ENCODE measurements around the gene DDX25.

DNA sequence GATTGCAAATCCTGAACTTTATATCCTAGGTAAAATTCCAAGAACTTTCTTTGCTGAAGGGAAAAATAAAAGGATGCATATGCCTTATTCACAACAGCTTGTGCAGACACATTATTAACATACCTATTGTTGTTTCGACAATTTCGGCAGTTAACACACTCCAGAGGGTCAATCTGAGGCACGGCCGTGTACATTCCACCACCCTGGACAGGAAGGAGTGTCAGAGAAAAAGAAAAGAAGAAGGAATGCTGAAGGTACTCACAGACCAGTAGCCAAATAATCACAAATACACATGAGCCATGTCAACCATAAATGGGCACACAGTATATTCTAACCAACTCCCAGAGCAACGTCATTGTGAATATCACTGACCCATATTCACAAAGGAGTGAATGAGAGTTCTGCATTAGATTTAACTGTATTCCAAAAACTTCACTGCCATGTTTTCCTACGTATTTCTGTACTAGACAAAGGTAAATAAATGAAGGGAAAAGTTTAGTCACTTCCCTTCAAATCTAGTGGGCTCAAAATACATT is 73.9 kb downstream of the DDX25 start:
- TF ChIP-seq, protein P1, sequence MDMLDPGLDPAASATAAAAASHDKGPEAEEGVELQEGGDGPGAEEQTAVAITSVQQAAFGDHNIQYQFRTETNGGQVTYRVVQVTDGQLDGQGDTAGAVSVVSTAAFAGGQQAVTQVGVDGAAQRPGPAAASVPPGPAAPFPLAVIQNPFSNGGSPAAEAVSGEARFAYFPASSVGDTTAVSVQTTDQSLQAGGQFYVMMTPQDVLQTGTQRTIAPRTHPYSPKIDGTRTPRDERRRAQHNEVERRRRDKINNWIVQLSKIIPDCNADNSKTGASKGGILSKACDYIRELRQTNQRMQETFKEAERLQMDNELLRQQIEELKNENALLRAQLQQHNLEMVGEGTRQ (IDR thresholded peaks at IDR 0.05; ENCODE audit: low read depth, low read length): no peak
- TF ChIP-seq, protein P2, sequence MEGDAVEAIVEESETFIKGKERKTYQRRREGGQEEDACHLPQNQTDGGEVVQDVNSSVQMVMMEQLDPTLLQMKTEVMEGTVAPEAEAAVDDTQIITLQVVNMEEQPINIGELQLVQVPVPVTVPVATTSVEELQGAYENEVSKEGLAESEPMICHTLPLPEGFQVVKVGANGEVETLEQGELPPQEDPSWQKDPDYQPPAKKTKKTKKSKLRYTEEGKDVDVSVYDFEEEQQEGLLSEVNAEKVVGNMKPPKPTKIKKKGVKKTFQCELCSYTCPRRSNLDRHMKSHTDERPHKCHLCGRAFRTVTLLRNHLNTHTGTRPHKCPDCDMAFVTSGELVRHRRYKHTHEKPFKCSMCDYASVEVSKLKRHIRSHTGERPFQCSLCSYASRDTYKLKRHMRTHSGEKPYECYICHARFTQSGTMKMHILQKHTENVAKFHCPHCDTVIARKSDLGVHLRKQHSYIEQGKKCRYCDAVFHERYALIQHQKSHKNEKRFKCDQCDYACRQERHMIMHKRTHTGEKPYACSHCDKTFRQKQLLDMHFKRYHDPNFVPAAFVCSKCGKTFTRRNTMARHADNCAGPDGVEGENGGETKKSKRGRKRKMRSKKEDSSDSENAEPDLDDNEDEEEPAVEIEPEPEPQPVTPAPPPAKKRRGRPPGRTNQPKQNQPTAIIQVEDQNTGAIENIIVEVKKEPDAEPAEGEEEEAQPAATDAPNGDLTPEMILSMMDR (conservative IDR thresholded peaks at IDR 0.05; ENCODE audit: low read depth, low read length): no peak
- TF ChIP-seq POLR2A (IDR thresholded peaks at IDR 0.05; ENCODE audit: low read depth, low read length) (no peak), RFX5 (IDR thresholded peaks at IDR 0.05; ENCODE audit: low read depth, low read length) (no peak), MXI1 (IDR thresholded peaks at IDR 0.05; ENCODE audit: borderline replicate concordance, low read depth, low read length) (no peak), MAFK (IDR thresholded peaks at IDR 0.05; ENCODE audit: low read depth, low read length) (no peak), RCOR1 (IDR thresholded peaks at IDR 0.05; ENCODE audit: insufficient replicate concordance, low read length) (no peak), CEBPB (IDR thresholded peaks at IDR 0.05; ENCODE audit: low read depth, low read length) (no peak)
- TF ChIP-seq, protein P3, sequence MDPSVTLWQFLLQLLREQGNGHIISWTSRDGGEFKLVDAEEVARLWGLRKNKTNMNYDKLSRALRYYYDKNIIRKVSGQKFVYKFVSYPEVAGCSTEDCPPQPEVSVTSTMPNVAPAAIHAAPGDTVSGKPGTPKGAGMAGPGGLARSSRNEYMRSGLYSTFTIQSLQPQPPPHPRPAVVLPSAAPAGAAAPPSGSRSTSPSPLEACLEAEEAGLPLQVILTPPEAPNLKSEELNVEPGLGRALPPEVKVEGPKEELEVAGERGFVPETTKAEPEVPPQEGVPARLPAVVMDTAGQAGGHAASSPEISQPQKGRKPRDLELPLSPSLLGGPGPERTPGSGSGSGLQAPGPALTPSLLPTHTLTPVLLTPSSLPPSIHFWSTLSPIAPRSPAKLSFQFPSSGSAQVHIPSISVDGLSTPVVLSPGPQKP (IDR thresholded peaks at IDR 0.05; ENCODE audit: borderline replicate concordance, low read depth, low read length): no peak

Data from IMR-90 (cell line).